Measurements from ENCODE around the gene PXT1. TPM values are rescaled to one million over a fixed set of nuclear protein-coding genes. Genes with fewer than 3 reads are reported as not detected.

The PXT1 gene
- total and polyA plus RNA-seq, 9 of the 15 experiments (the other 6 are each of a cell fraction or from before 2014, with no cell fraction given) = 0.09 to 0.11 (median 0.10) TPM; not detected in 5

- TF ChIP-seq ETV6 (IDR thresholded peaks at IDR 0.05; ENCODE audit: borderline replicate concordance in 1 of 2, low read depth in 2 of 2, low read length in 1 of 2) = no peak
- TF ChIP-seq ETV6 (CRISPR knock-in tag; IDR thresholded peaks at IDR 0.05; ENCODE audit: borderline replicate concordance) = no peak
- TF ChIP-seq SP2 (IDR thresholded peaks at IDR 0.05; ENCODE audit: extremely low read depth, low read depth, low read length, poor library complexity, severe bottlenecking) = no peak
- TF ChIP-seq ETV5 (CRISPR knock-in tag; IDR thresholded peaks at IDR 0.05; ENCODE audit: low read depth) = no peak
- peak; percentile 94 for TF ChIP-seq TCF3 (CRISPR knock-in tag; IDR thresholded peaks at IDR 0.05)
- no peak for TF ChIP-seq JUNB (CRISPR knock-in tag; conservative IDR thresholded peaks at IDR 0.05)
- no peak for TF ChIP-seq TAF9B (IDR thresholded peaks at IDR 0.05; ENCODE audit: partially characterized antibody)
- TF ChIP-seq ZNF586 (CRISPR knock-in tag; conservative IDR thresholded peaks at IDR 0.05) = no peak
- TF ChIP-seq PYGO2 (tag; IDR thresholded peaks at IDR 0.05) = no peak
- TF ChIP-seq, protein P1, sequence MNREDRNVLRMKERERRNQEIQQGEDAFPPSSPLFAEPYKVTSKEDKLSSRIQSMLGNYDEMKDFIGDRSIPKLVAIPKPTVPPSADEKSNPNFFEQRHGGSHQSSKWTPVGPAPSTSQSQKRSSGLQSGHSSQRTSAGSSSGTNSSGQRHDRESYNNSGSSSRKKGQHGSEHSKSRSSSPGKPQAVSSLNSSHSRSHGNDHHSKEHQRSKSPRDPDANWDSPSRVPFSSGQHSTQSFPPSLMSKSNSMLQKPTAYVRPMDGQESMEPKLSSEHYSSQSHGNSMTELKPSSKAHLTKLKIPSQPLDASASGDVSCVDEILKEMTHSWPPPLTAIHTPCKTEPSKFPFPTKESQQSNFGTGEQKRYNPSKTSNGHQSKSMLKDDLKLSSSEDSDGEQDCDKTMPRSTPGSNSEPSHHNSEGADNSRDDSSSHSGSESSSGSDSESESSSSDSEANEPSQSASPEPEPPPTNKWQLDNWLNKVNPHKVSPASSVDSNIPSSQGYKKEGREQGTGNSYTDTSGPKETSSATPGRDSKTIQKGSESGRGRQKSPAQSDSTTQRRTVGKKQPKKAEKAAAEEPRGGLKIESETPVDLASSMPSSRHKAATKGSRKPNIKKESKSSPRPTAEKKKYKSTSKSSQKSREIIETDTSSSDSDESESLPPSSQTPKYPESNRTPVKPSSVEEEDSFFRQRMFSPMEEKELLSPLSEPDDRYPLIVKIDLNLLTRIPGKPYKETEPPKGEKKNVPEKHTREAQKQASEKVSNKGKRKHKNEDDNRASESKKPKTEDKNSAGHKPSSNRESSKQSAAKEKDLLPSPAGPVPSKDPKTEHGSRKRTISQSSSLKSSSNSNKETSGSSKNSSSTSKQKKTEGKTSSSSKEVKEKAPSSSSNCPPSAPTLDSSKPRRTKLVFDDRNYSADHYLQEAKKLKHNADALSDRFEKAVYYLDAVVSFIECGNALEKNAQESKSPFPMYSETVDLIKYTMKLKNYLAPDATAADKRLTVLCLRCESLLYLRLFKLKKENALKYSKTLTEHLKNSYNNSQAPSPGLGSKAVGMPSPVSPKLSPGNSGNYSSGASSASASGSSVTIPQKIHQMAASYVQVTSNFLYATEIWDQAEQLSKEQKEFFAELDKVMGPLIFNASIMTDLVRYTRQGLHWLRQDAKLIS (CRISPR knock-in tag; IDR thresholded peaks at IDR 0.05) = no peak
- TF ChIP-seq DPF2 (IDR thresholded peaks at IDR 0.05) = peak; percentile 86
- TF ChIP-seq NCOA6 (IDR thresholded peaks at IDR 0.05) = no peak
- no peak for TF ChIP-seq ZNF583 (CRISPR knock-in tag; IDR thresholded peaks at IDR 0.05)
- no peak for TF ChIP-seq GABPB1 (CRISPR knock-in tag; IDR thresholded peaks at IDR 0.05)
- TF ChIP-seq ZHX1 (conservative IDR thresholded peaks at IDR 0.05; ENCODE audit: low read length) = no peak
- TF ChIP-seq, protein P2, sequence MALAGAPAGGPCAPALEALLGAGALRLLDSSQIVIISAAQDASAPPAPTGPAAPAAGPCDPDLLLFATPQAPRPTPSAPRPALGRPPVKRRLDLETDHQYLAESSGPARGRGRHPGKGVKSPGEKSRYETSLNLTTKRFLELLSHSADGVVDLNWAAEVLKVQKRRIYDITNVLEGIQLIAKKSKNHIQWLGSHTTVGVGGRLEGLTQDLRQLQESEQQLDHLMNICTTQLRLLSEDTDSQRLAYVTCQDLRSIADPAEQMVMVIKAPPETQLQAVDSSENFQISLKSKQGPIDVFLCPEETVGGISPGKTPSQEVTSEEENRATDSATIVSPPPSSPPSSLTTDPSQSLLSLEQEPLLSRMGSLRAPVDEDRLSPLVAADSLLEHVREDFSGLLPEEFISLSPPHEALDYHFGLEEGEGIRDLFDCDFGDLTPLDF (CRISPR knock-in tag; IDR thresholded peaks at IDR 0.05) = peak; percentile 59; the same call in 1 of the 2 replicates
- TF ChIP-seq XRCC4 (IDR thresholded peaks at IDR 0.05; ENCODE audit: extremely low read depth, insufficient read depth, insufficient read length) = no peak
- peak; percentile 71; the same call in 1 of the 2 replicates for TF ChIP-seq ZEB2 (IDR thresholded peaks at IDR 0.05)
- no peak for TF ChIP-seq SREBF2 (CRISPR knock-in tag; IDR thresholded peaks at IDR 0.05)
- no peak for TF ChIP-seq CBFB (CRISPR knock-in tag; IDR thresholded peaks at IDR 0.05)
- no peak for TF ChIP-seq SRSF9 (IDR thresholded peaks at IDR 0.05; ENCODE audit: borderline replicate concordance, low read depth, low read length)
- no peak for TF ChIP-seq STAT5B (CRISPR knock-in tag; IDR thresholded peaks at IDR 0.05)
Observed at GRCh38 chr6:36347621-36348020, 95.0 kb downstream of the PXT1 start (continued).
